ENCODE measurements around the gene CDCP1. TPM values are rescaled to one million over a fixed set of nuclear protein-coding genes. Genes with fewer than 3 reads are reported as not detected.

Gene CDCP1
- total RNA-seq, 1 donor from 2014 or later, result not detected

DNA sequence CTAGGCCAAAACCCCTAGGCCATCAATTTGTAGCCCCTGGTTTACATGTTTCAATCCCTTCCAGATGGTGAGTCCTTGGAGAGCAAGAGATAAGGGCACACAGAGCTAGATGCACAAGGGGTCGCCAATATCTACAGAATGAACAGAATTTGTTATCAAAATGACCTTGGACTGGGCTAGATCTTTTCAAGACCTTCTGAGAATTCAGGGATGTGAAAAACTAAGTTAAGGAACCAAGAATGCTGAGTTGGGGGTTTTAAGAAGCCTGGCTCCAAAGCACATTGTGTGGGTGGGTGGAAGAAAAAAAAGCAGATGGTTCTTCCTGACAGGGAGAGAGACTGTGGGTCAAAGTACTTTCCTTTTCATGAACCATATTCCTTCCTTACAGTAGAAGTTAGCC is 10.2 kb downstream of the CDCP1 start:
- Mint-ChIP-seq H3K4me3 (no peak overlapping the region), H3K27me3 (ENCODE audit: low read depth) (peaks cover 12% of the 10 kb centered on the region), H3K27ac (ENCODE audit: unreplicated experiment) (no peak overlapping the region), H3K9me3 (no peaks in the 10 kb centered on the region), H3K36me3 (ENCODE audit: low read depth) (no peaks in the 10 kb centered on the region), H3K4me1 (no peaks in the 10 kb centered on the region)
- TF ChIP-seq, protein P1, sequence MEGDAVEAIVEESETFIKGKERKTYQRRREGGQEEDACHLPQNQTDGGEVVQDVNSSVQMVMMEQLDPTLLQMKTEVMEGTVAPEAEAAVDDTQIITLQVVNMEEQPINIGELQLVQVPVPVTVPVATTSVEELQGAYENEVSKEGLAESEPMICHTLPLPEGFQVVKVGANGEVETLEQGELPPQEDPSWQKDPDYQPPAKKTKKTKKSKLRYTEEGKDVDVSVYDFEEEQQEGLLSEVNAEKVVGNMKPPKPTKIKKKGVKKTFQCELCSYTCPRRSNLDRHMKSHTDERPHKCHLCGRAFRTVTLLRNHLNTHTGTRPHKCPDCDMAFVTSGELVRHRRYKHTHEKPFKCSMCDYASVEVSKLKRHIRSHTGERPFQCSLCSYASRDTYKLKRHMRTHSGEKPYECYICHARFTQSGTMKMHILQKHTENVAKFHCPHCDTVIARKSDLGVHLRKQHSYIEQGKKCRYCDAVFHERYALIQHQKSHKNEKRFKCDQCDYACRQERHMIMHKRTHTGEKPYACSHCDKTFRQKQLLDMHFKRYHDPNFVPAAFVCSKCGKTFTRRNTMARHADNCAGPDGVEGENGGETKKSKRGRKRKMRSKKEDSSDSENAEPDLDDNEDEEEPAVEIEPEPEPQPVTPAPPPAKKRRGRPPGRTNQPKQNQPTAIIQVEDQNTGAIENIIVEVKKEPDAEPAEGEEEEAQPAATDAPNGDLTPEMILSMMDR (conservative IDR thresholded peaks at IDR 0.05), result no peak
- no peak for DNase-seq (ENCODE audit: low read depth, low spot score)

DNA sequence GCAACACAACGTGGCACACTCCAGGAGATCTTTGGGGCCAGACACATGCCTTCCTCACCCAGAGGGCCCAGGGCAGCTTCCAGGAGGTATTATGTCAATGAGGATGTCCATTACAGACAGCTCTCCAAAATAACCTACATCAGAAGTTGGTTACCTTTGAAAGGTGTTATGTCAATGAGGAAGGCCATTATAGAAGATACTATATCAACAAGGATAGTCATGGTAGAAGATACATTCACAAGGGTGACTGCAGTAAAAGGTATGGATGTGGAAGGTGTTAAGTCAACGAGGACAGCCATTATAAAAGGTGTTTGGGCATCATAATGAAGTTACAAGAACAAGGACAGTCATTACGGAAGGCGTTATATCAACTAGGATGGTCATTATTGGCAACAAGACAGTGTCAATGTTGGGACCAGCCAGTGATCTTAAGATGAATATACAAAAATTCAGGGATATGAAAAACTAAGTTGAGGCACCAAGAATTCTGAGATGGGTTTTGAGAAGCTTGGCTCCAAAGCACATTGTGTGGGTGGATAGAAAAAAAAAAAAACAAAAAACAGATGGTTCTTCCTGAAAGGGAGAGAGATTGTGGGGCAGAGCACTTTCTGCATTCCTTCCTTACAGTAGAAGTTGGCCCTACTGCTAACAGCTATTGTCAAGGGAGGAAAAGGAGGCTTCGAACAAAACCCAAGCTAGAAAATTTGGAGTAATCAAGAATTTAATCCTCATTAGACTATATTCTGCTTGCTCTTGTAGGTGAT is 11.2 kb downstream of the CDCP1 start:
- H3K27ac Mint-ChIP-seq (ENCODE audit: unreplicated experiment), result no peak overlapping the region
- H3K9me3 Mint-ChIP-seq, result no peaks in the 10 kb centered on the region
- peaks cover 4% of the 10 kb centered on the region for H3K27me3 Mint-ChIP-seq (ENCODE audit: low read depth)
- no peak overlapping the region for H3K4me3 Mint-ChIP-seq
- H3K36me3 Mint-ChIP-seq (ENCODE audit: low read depth), result no peaks in the 10 kb centered on the region
- DNase-seq (ENCODE audit: low read depth, low spot score), result no peak
- TF ChIP-seq, protein P1 (conservative IDR thresholded peaks at IDR 0.05), result no peak
- no peaks in the 10 kb centered on the region for H3K4me1 Mint-ChIP-seq

DNA sequence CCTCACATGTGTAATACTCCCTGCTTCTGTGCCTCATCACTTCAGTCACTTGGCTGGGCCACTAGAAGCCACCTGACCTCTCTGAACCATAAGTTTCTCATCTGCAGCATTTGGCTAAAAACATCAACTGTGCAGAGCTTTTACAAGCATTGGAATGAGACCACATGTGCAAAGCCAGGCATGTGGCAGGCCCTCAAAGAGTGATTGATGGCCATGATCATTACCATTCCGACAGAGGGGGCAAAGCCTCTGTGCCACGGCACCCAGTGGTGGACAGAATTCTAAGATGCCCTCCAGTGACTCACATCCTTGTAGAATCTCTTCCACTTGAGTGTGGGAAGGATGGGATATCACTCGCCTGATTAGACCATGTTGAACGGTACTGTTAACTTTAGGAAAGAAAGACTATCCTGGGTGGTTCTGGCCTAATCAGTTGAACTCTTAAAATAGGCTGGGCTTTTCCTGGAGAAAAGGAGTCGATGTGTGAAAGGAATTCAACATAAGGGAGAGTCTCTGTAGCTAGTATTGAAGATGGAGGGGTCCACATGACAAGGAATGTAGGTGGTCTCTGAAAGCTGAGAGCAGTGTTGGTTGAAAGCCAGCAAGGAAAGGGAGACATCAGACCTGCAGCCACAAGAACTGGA is 13.5 kb downstream of the CDCP1 start:
- Mint-ChIP-seq H3K4me1 (no peaks in the 10 kb centered on the region), H3K4me3 (no peak overlapping the region), H3K27ac (ENCODE audit: unreplicated experiment) (no peak overlapping the region), H3K9me3 (no peaks in the 10 kb centered on the region), H3K27me3 (ENCODE audit: low read depth) (no peaks in the 10 kb centered on the region), H3K36me3 (ENCODE audit: low read depth) (no peaks in the 10 kb centered on the region)
- no peak for DNase-seq (ENCODE audit: low read depth, low spot score)
- TF ChIP-seq, protein P1 (conservative IDR thresholded peaks at IDR 0.05), result no peak

DNA sequence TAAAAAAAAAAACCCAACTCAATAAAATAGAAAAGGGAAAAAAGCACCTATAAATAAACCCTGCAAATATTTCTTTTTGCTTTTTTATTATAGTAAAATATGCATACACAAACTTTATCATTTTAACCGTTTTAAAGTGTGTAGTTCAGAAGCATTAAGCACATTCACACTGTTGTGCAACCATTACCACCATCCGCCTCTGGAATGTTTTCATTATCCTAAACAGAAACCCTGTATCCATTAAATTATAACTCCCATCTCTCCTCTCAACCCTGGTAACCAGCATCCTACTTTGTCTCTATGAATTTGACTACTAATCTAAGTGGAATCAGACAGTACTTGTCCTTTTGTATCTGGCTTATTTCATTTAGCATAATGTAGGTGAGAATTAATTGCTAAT is 15.0 kb downstream of the CDCP1 start:
- no peak for DNase-seq (ENCODE audit: low read depth, low spot score)
- Mint-ChIP-seq H3K36me3 (ENCODE audit: low read depth) (no peaks in the 10 kb centered on the region), H3K4me3 (no peak overlapping the region), H3K27ac (ENCODE audit: unreplicated experiment) (no peak overlapping the region), H3K4me1 (no peaks in the 10 kb centered on the region), H3K9me3 (no peaks in the 10 kb centered on the region), H3K27me3 (ENCODE audit: low read depth) (no peaks in the 10 kb centered on the region)
- TF ChIP-seq, protein P1 (conservative IDR thresholded peaks at IDR 0.05), result no peak

DNA sequence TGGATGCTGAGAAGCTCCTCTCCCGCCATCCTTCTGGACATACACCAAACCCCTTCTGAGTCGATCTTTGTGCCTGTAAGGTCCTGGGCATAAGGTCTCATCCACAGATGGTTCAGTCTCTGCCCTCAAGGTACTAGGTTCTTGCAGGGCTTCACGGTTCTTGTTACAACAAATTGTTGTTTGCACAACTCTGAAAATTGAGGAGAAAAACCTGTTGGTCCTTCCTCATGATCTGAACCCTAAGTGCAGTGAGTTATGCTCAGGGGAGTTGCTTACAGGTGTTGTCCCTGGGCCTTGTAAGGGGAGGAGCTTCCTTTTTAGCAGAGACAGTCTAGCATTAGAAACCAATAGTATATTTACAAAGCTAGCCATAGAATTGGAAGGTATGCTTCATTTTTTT is 15.7 kb downstream of the CDCP1 start:
- Mint-ChIP-seq H3K4me3 (no peak overlapping the region), H3K36me3 (ENCODE audit: low read depth) (no peaks in the 10 kb centered on the region), H3K27me3 (ENCODE audit: low read depth) (peaks cover 3% of the 10 kb centered on the region), H3K4me1 (no peaks in the 10 kb centered on the region), H3K9me3 (no peaks in the 10 kb centered on the region), H3K27ac (ENCODE audit: unreplicated experiment) (no peak overlapping the region)
- TF ChIP-seq, protein P1 (conservative IDR thresholded peaks at IDR 0.05), result no peak
- no peak for DNase-seq (ENCODE audit: low read depth, low spot score)

Data from neural crest cell (in vitro differentiated cells).